HEK293 (cell line): ENCODE measurements around the gene MAP7D1.

Source experiments
- CTCF ChIA-PET: fragments of 350-600 bp; formaldehyde crosslinking; extraction: SDS; loops from one replicate; lab custom pipeline; 2021; ENCODE audit warnings: antibody characterized with exemption; lab: Yijun Ruan, JAX
- POLR2A ChIA-PET: fragments of 300-600 bp; formaldehyde crosslinking; extraction: SDS; loops from one replicate; lab custom pipeline; 2020; ENCODE audit warnings: antibody characterized with exemption, inconsistent platforms; lab: Yijun Ruan, JAX
- H3K27ac ChIP-seq: fragments of 200-500 bp; sonication (Bioruptor generic); 2 replicates; pipeline ENCODE4 v1.5.1; 2014; ENCODE audit warnings: low read depth, low read length, control low read depth, inconsistent platforms; ENCODE audit errors: extremely low read depth
- H3K36me3 ChIP-seq, 2 experiments: fragments of 200-500 bp in 1 of 2; sonication (Bioruptor generic) in 1 of 2; 1 replicate in 1 of 2; 2 replicates in 1 of 2; pipeline ENCODE4 v1.5.1; 2014 to 2017; ENCODE audit warnings: inconsistent platforms in 2 of 2, low read length in 2 of 2; ENCODE audit not compliant: control insufficient read depth in 2 of 2, insufficient read depth in 1 of 2
- H3K4me1 ChIP-seq: fragments of 200-500 bp; sonication (Bioruptor generic); 2 replicates; pipeline ENCODE4 v1.5.1; 2014; ENCODE audit warnings: mild to moderate bottlenecking, low read length, inconsistent platforms; ENCODE audit not compliant: control insufficient read depth, insufficient read depth
- H3K4me3 ChIP-seq: 2 replicates; pipeline ENCODE4 v1.5.1; 2011; ENCODE audit warnings: low read depth, mild to moderate bottlenecking, control low read depth, low read length, moderate library complexity
- H3K9me3 ChIP-seq: fragments of 200-500 bp; sonication (Bioruptor generic); 2 replicates; pipeline ENCODE4 v1.5.1; 2014; ENCODE audit warnings: low read depth, low read length, inconsistent platforms; ENCODE audit not compliant: control insufficient read depth, insufficient read depth
- KLF17 ChIP-seq: fragments of 450-650 bp; formaldehyde crosslinking; IDR thresholded peaks from 2 replicates; pipeline ENCODE4 v1.5.1; 2016; ENCODE audit warnings: missing biosample characterization, missing genetic modification characterization
- ZBTB7A ChIP-seq: fragments of 450-650 bp; formaldehyde crosslinking; IDR thresholded peaks from 2 replicates; pipeline ENCODE4 v1.5.1; 2016; ENCODE audit warnings: low read depth, missing biosample characterization, missing genetic modification characterization
- ZFP3 ChIP-seq: fragments of 450-650 bp; formaldehyde crosslinking; IDR thresholded peaks from 2 replicates; pipeline ENCODE4 v1.5.1; 2016; ENCODE audit warnings: low read depth, missing biosample characterization, missing genetic modification characterization
- ZNF169 ChIP-seq: fragments of 450-650 bp; formaldehyde crosslinking; IDR thresholded peaks from 2 replicates; pipeline ENCODE4 v1.5.1; 2016; ENCODE audit warnings: missing biosample characterization, missing genetic modification characterization
- ZNF175 ChIP-seq: fragments of 450-650 bp; formaldehyde crosslinking; IDR thresholded peaks from 2 replicates; pipeline ENCODE4 v1.5.1; 2016; ENCODE audit warnings: missing biosample characterization, missing genetic modification characterization
- ZNF248 ChIP-seq: fragments of 450-650 bp; formaldehyde crosslinking; IDR thresholded peaks from 2 replicates; pipeline ENCODE4 v1.5.1; 2017; ENCODE audit warnings: missing biosample characterization, missing genetic modification characterization
- ZNF302 ChIP-seq: fragments of 450-650 bp; formaldehyde crosslinking; IDR thresholded peaks from 2 replicates; pipeline ENCODE4 v1.5.1; 2016; ENCODE audit warnings: missing biosample characterization, missing genetic modification characterization, low read depth
- ZNF335 ChIP-seq: fragments of 450-650 bp; formaldehyde crosslinking; conservative IDR thresholded peaks from 2 replicates; pipeline ENCODE4 v1.5.1; 2016; ENCODE audit warnings: missing biosample characterization, missing genetic modification characterization
- ZNF350 ChIP-seq: fragments of 450-650 bp; formaldehyde crosslinking; IDR thresholded peaks from 2 replicates; pipeline ENCODE4 v1.5.0; 2017; ENCODE audit warnings: missing biosample characterization, mild to moderate bottlenecking, missing genetic modification characterization
- ZNF548 ChIP-seq: fragments of 450-650 bp; formaldehyde crosslinking; IDR thresholded peaks from 2 replicates; pipeline ENCODE4 v1.5.1; 2016; ENCODE audit warnings: missing biosample characterization, missing genetic modification characterization
- ZNF610 ChIP-seq: fragments of 450-650 bp; formaldehyde crosslinking; IDR thresholded peaks from 2 replicates; pipeline ENCODE4 v1.5.1; 2016; ENCODE audit warnings: missing biosample characterization, missing genetic modification characterization, borderline replicate concordance
- ZNF623 ChIP-seq: fragments of 450-650 bp; formaldehyde crosslinking; IDR thresholded peaks from 2 replicates; pipeline ENCODE4 v1.5.1; 2016; ENCODE audit warnings: missing biosample characterization, missing genetic modification characterization
- ZNF639 ChIP-seq: fragments of 450-650 bp; formaldehyde crosslinking; IDR thresholded peaks from 2 replicates; pipeline ENCODE4 v1.5.1; 2016; ENCODE audit warnings: missing biosample characterization, missing genetic modification characterization
- ZNF692 ChIP-seq: fragments of 450-650 bp; formaldehyde crosslinking; IDR thresholded peaks from 2 replicates; pipeline ENCODE4 v1.5.1; 2016; ENCODE audit warnings: missing biosample characterization, missing genetic modification characterization
- ZSCAN16 ChIP-seq: fragments of 450-650 bp; formaldehyde crosslinking; IDR thresholded peaks from 2 replicates; pipeline ENCODE4 v1.5.1; 2016; ENCODE audit warnings: missing biosample characterization, missing genetic modification characterization

MAP7D1 gene

GRCh38 chr1:36198641-36199040 is 42.7 kb downstream of the MAP7D1 start (continued):
- TF ChIP-seq ZNF175 (tag by site-specific recombination) (no peak), ZNF692 (tag by site-specific recombination) (no peak), ZBTB7A (tag by site-specific recombination) (no peak), ZNF610 (no peak), ZNF248 (tag by site-specific recombination) (no peak), ZFP3 (no peak), ZSCAN16 (tag by site-specific recombination) (no peak), ZNF169 (tag by site-specific recombination) (no peak)

GRCh38 chr1:36199934-36200741 is 44.2 kb downstream of the MAP7D1 start:
- TF ChIP-seq ZNF350 (tag by site-specific recombination) (no peak), ZNF548 (tag by site-specific recombination) (no peak), ZNF302 (no peak), ZNF639 (tag by site-specific recombination) (no peak), ZNF623 (tag by site-specific recombination) (peak; percentile 79)
- CTCF ChIA-PET, result interaction anchor here (1.2 to 3.3 kb wide), 3 partner anchors 12 to 85 kb away, joined by 4 to 14 read pairs (median 9); partner anchors contain the start of gene THRAP3
- Histone ChIP-seq H3K27ac (no peak overlapping the region), H3K9me3 (no peaks in the 10 kb centered on the region), H3K36me3 (no peaks in the 10 kb centered on the region), H3K4me1 (no peaks in the 10 kb centered on the region), H3K4me3 (no peak overlapping the region)
- POLR2A ChIA-PET, result interaction anchor here (0.6 kb wide), 1 partner anchor 21 kb away, joined by 4 read pairs; no protein-coding TSS in a partner anchor

- H3K4me1 ChIP-seq, result no peaks in the 10 kb centered on the region
- H3K9me3 ChIP-seq, result no peaks in the 10 kb centered on the region
- H3K36me3 ChIP-seq, result no peaks in the 10 kb centered on the region
- no peak for TF ChIP-seq KLF17 (tag by site-specific recombination)
- TF ChIP-seq ZNF335 (tag by site-specific recombination), result peak; percentile 93
- ChIA-PET CTCF (no interaction called here), POLR2A (no interaction called here)
- no peak overlapping the region for H3K4me3 ChIP-seq
- H3K27ac ChIP-seq, result no peak overlapping the region
These were observed 47.1 kb downstream of the MAP7D1 start for GRCh38 chr1:36203027-36203553.
